ENCODE measurements around the gene RASL10A. TPM values are rescaled to one million over a fixed set of nuclear protein-coding genes. Genes with fewer than 3 reads are reported as not detected.

Gene RASL10A
- total and polyA plus RNA-seq, 2 donors, result 0.47 to 7.8 TPM

GRCh38 chr22:29306175-29306834 lies 9.2 kb downstream of the RASL10A start, which contains the start of gene GAS2L1:
Gene GAS2L1 (plus strand): TSS chr22:29306650. CDS start chr22:29308106, 1,456 bp downstream.
- under 1% methylated on average over 40 of the region's 40 CpGs for WGBS
- Histone ChIP-seq H3K4me3 (ENCODE audit: low read length in 2 of 2) (peak within 1 kb of the TSS; percentile 39 to 50), H3K36me3 (ENCODE audit: control insufficient read depth in 2 of 2, insufficient read depth in 2 of 2, low read length in 1 of 2) (peaks cover 2 to 3% of the 10 kb centered on the region in 2 donors), H3K27me3 (ENCODE audit: control insufficient read depth in 2 of 2, insufficient read depth in 1 of 2, low read length in 1 of 2) (peaks cover 29 to 70% of the 10 kb centered on the region in 2 donors), H3K4me1 (ENCODE audit: control insufficient read depth in 2 of 2, insufficient read depth in 2 of 2, low read length in 2 of 2) (peaks cover 0 to 18% of the 10 kb centered on the region in 2 donors), H3K9me3 (ENCODE audit: control insufficient read depth in 2 of 2, insufficient read depth in 1 of 2, low read length in 1 of 2) (peaks cover 0 to 6% of the 10 kb centered on the region in 2 donors), H3K27ac (ENCODE audit: low read depth in 1 of 2, low read length in 1 of 2) (peak within 1 kb of the TSS in 1 of 2 donors; percentile 32)
- peak in 2 of 9 donors; percentile 18 to 21 for DNase-seq (ENCODE audit: low read depth in 6 of 9, low spot score in 9 of 9)

- WGBS, result 62% methylated on average over 7 of the region's 7 CpGs
- peaks cover 26 to 65% of the 10 kb centered on the region in 2 donors for H3K27me3 ChIP-seq (ENCODE audit: control insufficient read depth in 2 of 2, insufficient read depth in 1 of 2, low read length in 1 of 2)
- peaks cover 0 to 15% of the 10 kb centered on the region in 2 donors for H3K4me1 ChIP-seq (ENCODE audit: control insufficient read depth in 2 of 2, insufficient read depth in 2 of 2, low read length in 2 of 2)
- H3K4me3 ChIP-seq (ENCODE audit: low read length in 2 of 2), result no peak overlapping the region
- no peak for DNase-seq (ENCODE audit: low read depth in 6 of 9, low spot score in 9 of 9)
- H3K36me3 ChIP-seq (ENCODE audit: control insufficient read depth in 2 of 2, insufficient read depth in 2 of 2, low read length in 1 of 2), result peaks cover 7% of the 10 kb centered on the region in 2 donors
- H3K27ac ChIP-seq (ENCODE audit: low read depth in 1 of 2, low read length in 1 of 2), result no peak overlapping the region
- H3K9me3 ChIP-seq (ENCODE audit: control insufficient read depth in 2 of 2, insufficient read depth in 1 of 2, low read length in 1 of 2), result peaks cover 0 to 6% of the 10 kb centered on the region in 2 donors
These were observed 9.7 kb downstream of the RASL10A start for GRCh38 chr22:29305836-29306174.

- Histone ChIP-seq H3K4me3 (ENCODE audit: low read length in 2 of 2) (no peak overlapping the region), H3K27ac (ENCODE audit: low read depth in 1 of 2, low read length in 1 of 2) (no peak overlapping the region), H3K27me3 (ENCODE audit: control insufficient read depth in 2 of 2, insufficient read depth in 1 of 2, low read length in 1 of 2) (peaks cover 18 to 39% of the 10 kb centered on the region in 2 donors), H3K36me3 (ENCODE audit: control insufficient read depth in 2 of 2, insufficient read depth in 2 of 2, low read length in 1 of 2) (peaks cover 30 to 35% of the 10 kb centered on the region in 2 donors), H3K9me3 (ENCODE audit: control insufficient read depth in 2 of 2, insufficient read depth in 1 of 2, low read length in 1 of 2) (peaks cover 0 to 6% of the 10 kb centered on the region in 2 donors), H3K4me1 (ENCODE audit: control insufficient read depth in 2 of 2, insufficient read depth in 2 of 2, low read length in 2 of 2) (peaks cover 0 to 9% of the 10 kb centered on the region in 2 donors)
- no peak for DNase-seq (ENCODE audit: low read depth in 6 of 9, low spot score in 9 of 9)
- 83% methylated on average over 13 of the region's 13 CpGs for WGBS
These were observed 12.6 kb downstream of the RASL10A start for GRCh38 chr22:29302681-29303465.

- 94% methylated on average over 2 of the region's 2 CpGs for WGBS
- Histone ChIP-seq H3K27ac (ENCODE audit: low read depth in 1 of 2, low read length in 1 of 2) (no peak overlapping the region), H3K36me3 (ENCODE audit: control insufficient read depth in 2 of 2, insufficient read depth in 2 of 2, low read length in 1 of 2) (peaks cover 35 to 41% of the 10 kb centered on the region in 2 donors), H3K9me3 (ENCODE audit: control insufficient read depth in 2 of 2, insufficient read depth in 1 of 2, low read length in 1 of 2) (peaks cover 0 to 6% of the 10 kb centered on the region in 2 donors), H3K4me3 (ENCODE audit: low read length in 2 of 2) (no peak overlapping the region), H3K27me3 (ENCODE audit: control insufficient read depth in 2 of 2, insufficient read depth in 1 of 2, low read length in 1 of 2) (peaks cover 12 to 33% of the 10 kb centered on the region in 2 donors), H3K4me1 (ENCODE audit: control insufficient read depth in 2 of 2, insufficient read depth in 2 of 2, low read length in 2 of 2) (peaks cover 0 to 9% of the 10 kb centered on the region in 2 donors)
- no peak for DNase-seq (ENCODE audit: low read depth in 6 of 9, low spot score in 9 of 9)
These were observed 13.2 kb downstream of the RASL10A start for GRCh38 chr22:29302402-29302680.

GRCh38 chr22:29301716-29302401 lies 13.6 kb downstream of the RASL10A start:
- DNase-seq (ENCODE audit: low read depth in 6 of 9, low spot score in 9 of 9), result no peak
- Histone ChIP-seq H3K4me3 (ENCODE audit: low read length in 2 of 2) (no peak overlapping the region), H3K4me1 (ENCODE audit: control insufficient read depth in 2 of 2, insufficient read depth in 2 of 2, low read length in 2 of 2) (peaks cover 0 to 9% of the 10 kb centered on the region in 2 donors), H3K9me3 (ENCODE audit: control insufficient read depth in 2 of 2, insufficient read depth in 1 of 2, low read length in 1 of 2) (peaks cover 0 to 6% of the 10 kb centered on the region in 2 donors), H3K27ac (ENCODE audit: low read depth in 1 of 2, low read length in 1 of 2) (no peak overlapping the region), H3K27me3 (ENCODE audit: control insufficient read depth in 2 of 2, insufficient read depth in 1 of 2, low read length in 1 of 2) (peaks cover 7 to 28% of the 10 kb centered on the region in 2 donors), H3K36me3 (ENCODE audit: control insufficient read depth in 2 of 2, insufficient read depth in 2 of 2, low read length in 1 of 2) (peaks cover 40 to 46% of the 10 kb centered on the region in 2 donors)
- WGBS, result 98% methylated on average over 17 of the region's 17 CpGs

- Histone ChIP-seq H3K36me3 (ENCODE audit: control insufficient read depth in 2 of 2, insufficient read depth in 2 of 2, low read length in 1 of 2) (peaks cover 48 to 54% of the 10 kb centered on the region in 2 donors), H3K27me3 (ENCODE audit: control insufficient read depth in 2 of 2, insufficient read depth in 1 of 2, low read length in 1 of 2) (peaks cover 0 to 20% of the 10 kb centered on the region in 2 donors), H3K27ac (ENCODE audit: low read depth in 1 of 2, low read length in 1 of 2) (no peak overlapping the region), H3K9me3 (ENCODE audit: control insufficient read depth in 2 of 2, insufficient read depth in 1 of 2, low read length in 1 of 2) (no peaks in the 10 kb centered on the region), H3K4me3 (ENCODE audit: low read length in 2 of 2) (no peak overlapping the region), H3K4me1 (ENCODE audit: control insufficient read depth in 2 of 2, insufficient read depth in 2 of 2, low read length in 2 of 2) (peaks cover 0 to 2% of the 10 kb centered on the region in 2 donors)
- 95% methylated on average over 10 of the region's 10 CpGs for WGBS
- no peak for DNase-seq (ENCODE audit: low read depth in 6 of 9, low spot score in 9 of 9)
These were observed 14.5 kb downstream of the RASL10A start for GRCh38 chr22:29300807-29301601.

GRCh38 chr22:29300467-29300806 lies 15.1 kb downstream of the RASL10A start:
- Histone ChIP-seq H3K36me3 (ENCODE audit: control insufficient read depth in 2 of 2, insufficient read depth in 2 of 2, low read length in 1 of 2) (peaks cover 54 to 59% of the 10 kb centered on the region in 2 donors), H3K4me1 (ENCODE audit: control insufficient read depth in 2 of 2, insufficient read depth in 2 of 2, low read length in 2 of 2) (no peaks in the 10 kb centered on the region), H3K27ac (ENCODE audit: low read depth in 1 of 2, low read length in 1 of 2) (no peak overlapping the region), H3K27me3 (ENCODE audit: control insufficient read depth in 2 of 2, insufficient read depth in 1 of 2, low read length in 1 of 2) (peaks cover 0 to 14% of the 10 kb centered on the region in 2 donors), H3K9me3 (ENCODE audit: control insufficient read depth in 2 of 2, insufficient read depth in 1 of 2, low read length in 1 of 2) (no peaks in the 10 kb centered on the region), H3K4me3 (ENCODE audit: low read length in 2 of 2) (no peak overlapping the region)
- no peak for DNase-seq (ENCODE audit: low read depth in 6 of 9, low spot score in 9 of 9)
- WGBS, result 93% methylated on average over 4 of the region's 4 CpGs

GRCh38 chr22:29299136-29299900 lies 16.2 kb downstream of the RASL10A start:
- no peak for DNase-seq (ENCODE audit: low read depth in 6 of 9, low spot score in 9 of 9)

More at GRCh38 chr22:29299136-29299900, 16.2 kb downstream of the RASL10A start:
- no peak overlapping the region for H3K4me3 ChIP-seq (ENCODE audit: low read length in 2 of 2)
- peaks cover 65 to 67% of the 10 kb centered on the region in 2 donors for H3K36me3 ChIP-seq (ENCODE audit: control insufficient read depth in 2 of 2, insufficient read depth in 2 of 2, low read length in 1 of 2)
- no peaks in the 10 kb centered on the region for H3K9me3 ChIP-seq (ENCODE audit: control insufficient read depth in 2 of 2, insufficient read depth in 1 of 2, low read length in 1 of 2)
- H3K27ac ChIP-seq (ENCODE audit: low read depth in 1 of 2, low read length in 1 of 2), result no peak overlapping the region
- peaks cover 0 to 4% of the 10 kb centered on the region in 2 donors for H3K27me3 ChIP-seq (ENCODE audit: control insufficient read depth in 2 of 2, insufficient read depth in 1 of 2, low read length in 1 of 2)
- 97% methylated on average over 19 of the region's 19 CpGs for WGBS
- H3K4me1 ChIP-seq (ENCODE audit: control insufficient read depth in 2 of 2, insufficient read depth in 2 of 2, low read length in 2 of 2), result no peaks in the 10 kb centered on the region
